ENCODE results near the gene AK2.

DNA sequence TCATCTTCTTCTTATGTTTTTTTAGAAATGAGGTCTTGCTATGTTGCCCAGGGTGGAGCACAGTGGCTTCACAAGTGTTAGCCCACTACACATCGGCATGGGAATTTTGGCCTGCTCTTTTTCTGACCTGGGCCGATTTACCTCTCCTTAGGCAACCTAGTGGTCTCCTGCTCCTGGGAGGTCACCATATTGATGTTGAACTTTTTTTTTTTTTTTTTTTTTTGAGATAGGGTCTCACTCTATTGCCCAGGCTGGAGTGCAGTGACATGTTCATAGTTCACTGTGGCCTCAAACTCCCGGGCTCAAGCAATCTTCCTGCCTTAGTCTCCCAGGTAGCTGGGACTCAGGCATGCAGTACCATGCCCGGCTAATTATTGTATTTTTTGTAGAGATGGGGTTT, 7.5 kb downstream of the AK2 start:
- TF ChIP-seq CTCF (conservative IDR thresholded peaks at IDR 0.05; ENCODE audit: low read depth, low read length) (no peak), EZH2 (IDR thresholded peaks at IDR 0.05; ENCODE audit: low read length, unreplicated experiment) (no peak)

Measured in PC-3 (cell line).